Testis (tissue), 3 donors: Measurements from ENCODE around the gene DEAF1. TPM values are rescaled to one million over a fixed set of nuclear protein-coding genes. Genes with fewer than 3 reads are reported as not detected.

Source experiments
- DNase-seq: peaks from one replicate; pipeline ENCODE4 v3.0.0-alpha.2; 2019
- H3K27ac ChIP-seq, 2 donors: fragments of 200-600 bp; sonication (generic); one replicate each; pipeline ENCODE4 v1.5.1; 2019
- H3K27me3 ChIP-seq: fragments of 200-600 bp; sonication (generic); one replicate; pipeline ENCODE4 v1.5.1; 2019
- H3K36me3 ChIP-seq: fragments of 200-600 bp; sonication (generic); one replicate; pipeline ENCODE4 v1.5.1; 2017; ENCODE audit warnings: low read depth; ENCODE audit errors: missing control alignments
- H3K4me1 ChIP-seq: fragments of 200-600 bp; sonication (generic); one replicate; pipeline ENCODE4 v1.5.1; 2019
- H3K4me3 ChIP-seq, 2 donors: fragments of 200-600 bp; sonication (generic); one replicate each; pipeline ENCODE4 v1.5.1; 2017 to 2019
- H3K9me3 ChIP-seq: fragments of 200-600 bp; sonication (generic); one replicate; pipeline ENCODE4 v1.5.1; 2017
- POLR2A ChIP-seq: fragments of 450-650 bp; IDR thresholded peaks from one replicate; pipeline ENCODE4 v1.6.1; 2017; ENCODE audit warnings: antibody characterized with exemption, mild to moderate bottlenecking, moderate library complexity
- WGBS, 2 donors: methylation state at CpG; one replicate each; pipeline ENCODE4 v1.1.5; 2018; 5-methylcytosine and 5-hydroxymethylcytosine counted together
- intact Hi-C: fragments of 100-400 bp; cut with DNase I; formaldehyde crosslinking; loops from one replicate; pipeline ENCODE4 v1.15.1; 2023; ENCODE audit warnings: low total_unique reads
- polyA plus RNA-seq: library from polyadenylated mRNA; stranded (reverse); fragments of 350-450 nt; fragmentation: Illumina TruSeq; extraction: RNeasy Lipid Tissue Mini Kit (QIAGEN cat#74804); gene quantifications from one replicate; pipeline ENCODE4 v1.2.3, GENCODE V29; 2014; ENCODE audit warnings: low read depth, low replicate concordance; ENCODE audit not compliant: insufficient read depth
- total RNA-seq, 2 donors: library from RNA; depleted of rRNA; stranded (reverse); fragments of >200 nt; gene quantifications; one replicate each; pipeline ENCODE4 v1.2.3, GENCODE V29; 2016
- TF ChIP-seq, protein P1 (sequence below), 3 experiments: fragments of 450-650 bp in 2 of 3; fragments of 200-600 bp in 1 of 3; sonication (generic) in 1 of 3; IDR thresholded peaks; one replicate each; pipeline ENCODE4 v1.5.1; 2016 to 2019; ENCODE audit warnings: antibody characterized with exemption in 3 of 3, mild to moderate bottlenecking in 2 of 3, moderate library complexity in 1 of 3

The DEAF1 gene
- total and polyA plus RNA-seq, 3 donors from 2014 or later, result 47.9 to 116 (median 82.5) TPM

DNA sequence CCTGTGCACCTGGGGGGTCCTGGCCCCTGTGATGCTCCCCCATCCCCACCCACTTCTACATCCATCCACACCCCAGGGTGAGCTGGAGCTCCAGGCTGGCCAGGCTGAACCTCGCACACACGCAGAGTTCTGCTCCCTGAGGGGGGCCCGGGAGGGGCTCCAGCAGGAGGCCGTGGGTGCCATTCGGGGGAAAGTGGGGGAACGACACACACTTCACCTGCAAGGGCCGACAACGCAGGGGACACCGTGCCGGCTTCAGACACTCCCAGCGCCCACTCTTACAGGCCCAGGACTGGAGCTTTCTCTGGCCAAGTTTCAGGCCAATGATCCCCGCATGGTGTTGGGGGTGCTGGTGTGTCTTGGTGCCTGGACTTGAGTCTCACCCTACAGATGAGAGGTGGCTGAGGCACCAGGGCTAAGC lies 32.3 kb upstream of the DEAF1 start:
- WGBS, 2 donors, result 74 to 81% methylated on average over 5 to 12 of the region's 12 CpGs
- TF ChIP-seq POLR2A, result no peak
- TF ChIP-seq, protein P1, sequence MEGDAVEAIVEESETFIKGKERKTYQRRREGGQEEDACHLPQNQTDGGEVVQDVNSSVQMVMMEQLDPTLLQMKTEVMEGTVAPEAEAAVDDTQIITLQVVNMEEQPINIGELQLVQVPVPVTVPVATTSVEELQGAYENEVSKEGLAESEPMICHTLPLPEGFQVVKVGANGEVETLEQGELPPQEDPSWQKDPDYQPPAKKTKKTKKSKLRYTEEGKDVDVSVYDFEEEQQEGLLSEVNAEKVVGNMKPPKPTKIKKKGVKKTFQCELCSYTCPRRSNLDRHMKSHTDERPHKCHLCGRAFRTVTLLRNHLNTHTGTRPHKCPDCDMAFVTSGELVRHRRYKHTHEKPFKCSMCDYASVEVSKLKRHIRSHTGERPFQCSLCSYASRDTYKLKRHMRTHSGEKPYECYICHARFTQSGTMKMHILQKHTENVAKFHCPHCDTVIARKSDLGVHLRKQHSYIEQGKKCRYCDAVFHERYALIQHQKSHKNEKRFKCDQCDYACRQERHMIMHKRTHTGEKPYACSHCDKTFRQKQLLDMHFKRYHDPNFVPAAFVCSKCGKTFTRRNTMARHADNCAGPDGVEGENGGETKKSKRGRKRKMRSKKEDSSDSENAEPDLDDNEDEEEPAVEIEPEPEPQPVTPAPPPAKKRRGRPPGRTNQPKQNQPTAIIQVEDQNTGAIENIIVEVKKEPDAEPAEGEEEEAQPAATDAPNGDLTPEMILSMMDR (IDR thresholded peaks at IDR 0.05), result no peak

DNA sequence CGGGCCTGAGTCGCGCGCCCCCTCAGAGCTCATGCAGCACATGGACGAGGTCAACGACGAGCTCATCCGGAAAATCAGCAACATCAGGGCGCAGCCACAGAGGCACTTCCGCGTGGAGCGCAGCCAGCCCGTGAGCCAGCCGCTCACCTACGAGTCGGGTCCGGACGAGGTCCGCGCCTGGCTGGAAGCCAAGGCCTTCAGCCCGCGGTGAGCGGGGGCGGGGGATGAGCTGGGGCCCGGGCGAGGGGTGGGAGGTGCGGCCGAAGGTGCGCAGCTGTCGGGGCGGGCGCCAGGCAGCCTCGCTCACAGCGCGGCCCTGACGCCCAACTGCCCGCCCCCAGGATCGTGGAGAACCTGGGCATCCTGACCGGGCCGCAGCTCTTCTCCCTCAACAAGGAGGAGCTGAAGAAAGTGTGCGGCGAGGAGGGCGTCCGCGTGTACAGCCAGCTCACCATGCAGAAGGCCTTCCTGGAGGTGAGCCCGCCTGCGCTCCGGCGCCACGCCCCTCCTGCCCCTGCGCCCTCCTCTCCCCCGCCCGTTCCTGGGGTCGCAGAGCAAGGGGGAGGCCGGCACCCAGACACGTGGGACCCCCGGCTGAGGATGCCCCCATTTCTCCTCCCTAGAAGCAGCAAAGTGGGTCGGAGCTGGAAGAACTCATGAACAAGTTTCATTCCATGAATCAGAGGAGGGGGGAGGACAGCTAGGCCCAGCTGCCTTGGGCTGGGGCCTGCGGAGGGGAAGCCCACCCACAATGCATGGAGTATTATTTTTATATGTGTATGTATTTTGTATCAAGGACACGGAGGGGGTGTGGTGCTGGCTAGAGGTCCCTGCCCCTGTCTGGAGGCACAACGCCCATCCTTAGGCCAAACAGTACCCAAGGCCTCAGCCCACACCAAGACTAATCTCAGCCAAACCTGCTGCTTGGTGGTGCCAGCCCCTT lies 31.5 kb upstream of the DEAF1 start:
- TF ChIP-seq, protein P1 (IDR thresholded peaks at IDR 0.05), result no peak
- TF ChIP-seq POLR2A, result no peak
- Histone ChIP-seq H3K27ac (peak overlapping the region; percentile 66 to 83), H3K4me3 (peak overlapping the region in 1 of 2 donors; percentile 4), H3K27me3 (no peaks in the 10 kb centered on the region), H3K9me3 (no peaks in the 10 kb centered on the region), H3K36me3 (no peaks in the 10 kb centered on the region), H3K4me1 (peaks cover 38% of the 10 kb centered on the region)
- intact Hi-C loops, result loop anchor here (10.0 kb wide), 1 partner anchor 172 kb away; no protein-coding TSS in a partner anchor
- WGBS, 2 donors, result 7 to 8% methylated on average over 12 to 61 of the region's 61 CpGs
- peak; percentile 60 for DNase-seq

More for the DNA sequence above, 32.3 kb upstream of the DEAF1 start:
- Histone ChIP-seq H3K27me3 (no peaks in the 10 kb centered on the region), H3K4me3 (no peak overlapping the region), H3K4me1 (peaks cover 38% of the 10 kb centered on the region), H3K36me3 (no peaks in the 10 kb centered on the region), H3K9me3 (no peaks in the 10 kb centered on the region), H3K27ac (peak overlapping the region; percentile 76 to 83)
- no peak for DNase-seq
- intact Hi-C loops, result loop anchor here (10.0 kb wide), 1 partner anchor 172 kb away; no protein-coding TSS in a partner anchor

DNA sequence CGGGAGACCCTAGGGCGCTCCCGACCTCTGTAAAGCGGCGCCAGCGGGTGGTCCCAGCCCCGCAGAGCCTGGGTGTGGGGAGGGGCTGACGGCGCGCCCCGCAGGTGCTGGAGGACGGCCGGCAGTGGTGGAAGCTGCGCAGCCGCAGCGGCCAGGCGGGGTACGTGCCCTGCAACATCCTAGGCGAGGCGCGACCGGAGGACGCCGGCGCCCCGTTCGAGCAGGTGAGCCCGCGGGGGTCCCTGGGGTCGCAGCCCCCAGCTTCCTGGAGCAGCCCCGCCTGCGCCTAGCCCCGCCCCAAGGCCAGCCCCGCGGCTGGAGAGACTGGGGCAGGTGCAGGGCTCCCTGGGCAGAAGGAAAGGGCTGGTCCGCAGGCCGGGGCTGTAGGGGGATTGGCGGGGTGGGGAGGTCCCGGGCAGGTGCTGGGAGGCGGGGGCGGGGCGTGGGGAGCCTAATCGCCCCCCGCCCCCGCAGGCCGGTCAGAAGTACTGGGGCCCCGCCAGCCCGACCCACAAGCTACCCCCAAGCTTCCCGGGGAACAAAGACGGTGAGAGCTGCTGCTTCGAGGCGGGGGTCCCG lies 30.7 kb upstream of the DEAF1 start:
- peaks cover 45% of the 10 kb centered on the region for H3K4me1 ChIP-seq

DNA sequence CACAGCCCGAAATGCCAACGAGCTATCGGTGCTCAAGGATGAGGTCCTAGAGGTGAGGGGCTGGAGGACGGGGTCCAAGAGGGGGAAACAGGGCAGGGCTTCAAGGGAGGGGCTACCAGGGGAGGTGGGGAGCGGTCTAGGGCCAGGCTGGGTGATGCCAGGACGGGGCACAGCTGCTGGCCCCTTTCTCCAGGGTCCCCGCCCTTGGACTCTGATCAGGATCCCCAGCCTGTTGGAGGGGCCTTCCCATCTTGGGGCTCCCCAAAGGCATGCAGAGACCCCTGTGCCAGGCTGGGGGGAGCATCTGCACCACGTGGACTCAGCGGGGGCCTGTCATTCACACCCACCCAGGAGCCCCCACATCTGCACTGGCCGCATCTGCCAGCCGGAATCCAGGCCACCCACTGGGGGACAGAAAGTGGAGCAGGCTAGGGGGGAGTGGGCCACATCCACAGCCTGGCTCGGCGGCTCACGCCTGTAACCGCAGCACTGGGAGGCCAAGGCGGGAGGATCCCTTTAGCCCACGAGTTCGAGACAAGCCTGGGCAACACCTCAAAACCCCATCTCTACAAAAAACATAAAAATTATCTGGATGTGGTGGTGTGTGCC lies 29.9 kb upstream of the DEAF1 start:
- Histone ChIP-seq H3K4me3 (no peak overlapping the region), H3K4me1 (peaks cover 47% of the 10 kb centered on the region), H3K27ac (no peak overlapping the region), H3K27me3 (no peaks in the 10 kb centered on the region), H3K9me3 (no peaks in the 10 kb centered on the region), H3K36me3 (no peaks in the 10 kb centered on the region)
- WGBS, 2 donors, result 68 to 73% methylated on average over 17 to 18 of the region's 18 CpGs
- intact Hi-C loops, result loop anchor here (10.0 kb wide), 1 partner anchor 170 kb away; no protein-coding TSS in a partner anchor
- TF ChIP-seq, protein P1 (IDR thresholded peaks at IDR 0.05), result no peak
- TF ChIP-seq POLR2A, result no peak
- DNase-seq, result no peak

More for the DNA sequence above, 30.7 kb upstream of the DEAF1 start:
- no peak for DNase-seq
- 11 to 15% methylated on average over 6 to 29 of the region's 53 CpGs for WGBS, 2 donors
- Histone ChIP-seq H3K27me3 (no peaks in the 10 kb centered on the region), H3K9me3 (no peaks in the 10 kb centered on the region), H3K36me3 (no peaks in the 10 kb centered on the region), H3K27ac (peak overlapping the region in 1 of 2 donors; percentile 83), H3K4me3 (peak overlapping the region in 1 of 2 donors; percentile 4)
- TF ChIP-seq, protein P1 (IDR thresholded peaks at IDR 0.05), result no peak
- TF ChIP-seq POLR2A, result no peak
- intact Hi-C loops, result loop anchor here (10.0 kb wide), 1 partner anchor 171 kb away; no protein-coding TSS in a partner anchor
